Liver (tissue), 3 donors: ENCODE data around the gene IRF4.

Experiments used
- GABPA ChIP-seq, 2 donors: IDR thresholded peaks in 1 of 2; conservative IDR thresholded peaks in 1 of 2; 2 replicates each; pipeline ENCODE4 v1.6.1; 2016; ENCODE audit warnings: antibody characterized with exemption in 2 of 2, mild to moderate bottlenecking in 1 of 2, moderate library complexity in 1 of 2
- JUND ChIP-seq, 2 donors: IDR thresholded peaks; 2 replicates each; pipeline ENCODE4 v1.6.1; 2016; ENCODE audit warnings: antibody characterized with exemption in 2 of 2
- SP1 ChIP-seq: IDR thresholded peaks from 2 replicates; pipeline ENCODE4 v1.6.1; 2018; ENCODE audit warnings: antibody characterized with exemption, mild to moderate bottlenecking
- YY1 ChIP-seq: IDR thresholded peaks from 2 replicates; pipeline ENCODE4 v1.6.1; 2016; ENCODE audit warnings: antibody characterized with exemption, mild to moderate bottlenecking
- TF ChIP-seq, protein P1 (sequence below): fragments of 150-350 bp; IDR thresholded peaks from 2 replicates; pipeline ENCODE4 v1.5.1; 2017; ENCODE audit warnings: improper control_type of control experiment, low read depth, low read length; ENCODE audit not compliant: missing input control
- TF ChIP-seq, protein P2 (sequence below): IDR thresholded peaks from 2 replicates; pipeline ENCODE4 v1.6.1; 2016; ENCODE audit warnings: antibody characterized with exemption, mild to moderate bottlenecking
- donor health status: healthy.
- donor health status: healthy.

DNA sequence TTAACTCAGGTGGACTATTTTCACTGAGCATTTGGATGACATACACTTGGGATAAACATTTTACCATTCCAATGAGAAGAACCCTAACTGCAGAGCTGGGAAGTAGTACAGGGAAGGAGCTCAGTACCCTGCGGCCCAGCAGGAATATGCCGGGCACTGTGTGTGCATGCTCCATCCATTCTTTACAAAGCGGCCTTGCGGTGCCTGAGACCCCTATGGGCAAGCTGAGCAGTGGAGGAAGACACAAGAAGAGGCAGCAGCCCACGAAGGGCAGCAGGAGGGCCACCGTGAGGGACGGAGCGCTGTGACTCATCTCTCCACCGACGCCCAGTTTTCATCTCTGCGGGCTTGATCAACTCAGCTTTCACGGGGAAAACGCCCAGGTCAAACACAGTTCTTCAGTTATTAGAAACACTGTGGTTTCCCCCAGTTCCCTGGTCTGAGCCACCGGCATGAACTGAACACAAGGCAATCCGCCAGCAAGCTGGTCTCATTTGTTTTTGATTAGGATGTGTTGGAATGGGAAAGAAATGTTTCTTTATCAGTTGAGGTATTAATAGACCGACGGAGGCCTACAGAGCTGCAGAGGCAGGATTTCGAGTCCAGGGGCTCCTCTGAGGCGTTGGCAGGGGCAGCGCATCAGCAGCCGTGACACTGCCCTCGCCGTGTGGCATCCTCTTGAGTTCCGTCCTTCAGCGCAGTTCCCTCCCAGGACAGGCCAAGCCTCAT is 44.9 kb downstream of the IRF4 start:
- TF ChIP-seq, protein P1, sequence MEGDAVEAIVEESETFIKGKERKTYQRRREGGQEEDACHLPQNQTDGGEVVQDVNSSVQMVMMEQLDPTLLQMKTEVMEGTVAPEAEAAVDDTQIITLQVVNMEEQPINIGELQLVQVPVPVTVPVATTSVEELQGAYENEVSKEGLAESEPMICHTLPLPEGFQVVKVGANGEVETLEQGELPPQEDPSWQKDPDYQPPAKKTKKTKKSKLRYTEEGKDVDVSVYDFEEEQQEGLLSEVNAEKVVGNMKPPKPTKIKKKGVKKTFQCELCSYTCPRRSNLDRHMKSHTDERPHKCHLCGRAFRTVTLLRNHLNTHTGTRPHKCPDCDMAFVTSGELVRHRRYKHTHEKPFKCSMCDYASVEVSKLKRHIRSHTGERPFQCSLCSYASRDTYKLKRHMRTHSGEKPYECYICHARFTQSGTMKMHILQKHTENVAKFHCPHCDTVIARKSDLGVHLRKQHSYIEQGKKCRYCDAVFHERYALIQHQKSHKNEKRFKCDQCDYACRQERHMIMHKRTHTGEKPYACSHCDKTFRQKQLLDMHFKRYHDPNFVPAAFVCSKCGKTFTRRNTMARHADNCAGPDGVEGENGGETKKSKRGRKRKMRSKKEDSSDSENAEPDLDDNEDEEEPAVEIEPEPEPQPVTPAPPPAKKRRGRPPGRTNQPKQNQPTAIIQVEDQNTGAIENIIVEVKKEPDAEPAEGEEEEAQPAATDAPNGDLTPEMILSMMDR: no peak
- no peak for TF ChIP-seq SP1
- TF ChIP-seq YY1: no peak
- TF ChIP-seq GABPA (IDR thresholded peaks at IDR 0.05 in 1 of 2, conservative IDR thresholded peaks at IDR 0.05 in 1 of 2): no peak
- TF ChIP-seq, protein P2, sequence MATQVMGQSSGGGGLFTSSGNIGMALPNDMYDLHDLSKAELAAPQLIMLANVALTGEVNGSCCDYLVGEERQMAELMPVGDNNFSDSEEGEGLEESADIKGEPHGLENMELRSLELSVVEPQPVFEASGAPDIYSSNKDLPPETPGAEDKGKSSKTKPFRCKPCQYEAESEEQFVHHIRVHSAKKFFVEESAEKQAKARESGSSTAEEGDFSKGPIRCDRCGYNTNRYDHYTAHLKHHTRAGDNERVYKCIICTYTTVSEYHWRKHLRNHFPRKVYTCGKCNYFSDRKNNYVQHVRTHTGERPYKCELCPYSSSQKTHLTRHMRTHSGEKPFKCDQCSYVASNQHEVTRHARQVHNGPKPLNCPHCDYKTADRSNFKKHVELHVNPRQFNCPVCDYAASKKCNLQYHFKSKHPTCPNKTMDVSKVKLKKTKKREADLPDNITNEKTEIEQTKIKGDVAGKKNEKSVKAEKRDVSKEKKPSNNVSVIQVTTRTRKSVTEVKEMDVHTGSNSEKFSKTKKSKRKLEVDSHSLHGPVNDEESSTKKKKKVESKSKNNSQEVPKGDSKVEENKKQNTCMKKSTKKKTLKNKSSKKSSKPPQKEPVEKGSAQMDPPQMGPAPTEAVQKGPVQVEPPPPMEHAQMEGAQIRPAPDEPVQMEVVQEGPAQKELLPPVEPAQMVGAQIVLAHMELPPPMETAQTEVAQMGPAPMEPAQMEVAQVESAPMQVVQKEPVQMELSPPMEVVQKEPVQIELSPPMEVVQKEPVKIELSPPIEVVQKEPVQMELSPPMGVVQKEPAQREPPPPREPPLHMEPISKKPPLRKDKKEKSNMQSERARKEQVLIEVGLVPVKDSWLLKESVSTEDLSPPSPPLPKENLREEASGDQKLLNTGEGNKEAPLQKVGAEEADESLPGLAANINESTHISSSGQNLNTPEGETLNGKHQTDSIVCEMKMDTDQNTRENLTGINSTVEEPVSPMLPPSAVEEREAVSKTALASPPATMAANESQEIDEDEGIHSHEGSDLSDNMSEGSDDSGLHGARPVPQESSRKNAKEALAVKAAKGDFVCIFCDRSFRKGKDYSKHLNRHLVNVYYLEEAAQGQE: no peak
- TF ChIP-seq JUND (IDR thresholded peaks at IDR 0.05): no peak
